Measurements from ENCODE around the gene LECT2. TPM values are rescaled to one million over a fixed set of nuclear protein-coding genes. Genes with fewer than 3 reads are reported as not detected.

LECT2 gene
- total RNA-seq, 1 experiment from 2014 or later: not detected

DNA sequence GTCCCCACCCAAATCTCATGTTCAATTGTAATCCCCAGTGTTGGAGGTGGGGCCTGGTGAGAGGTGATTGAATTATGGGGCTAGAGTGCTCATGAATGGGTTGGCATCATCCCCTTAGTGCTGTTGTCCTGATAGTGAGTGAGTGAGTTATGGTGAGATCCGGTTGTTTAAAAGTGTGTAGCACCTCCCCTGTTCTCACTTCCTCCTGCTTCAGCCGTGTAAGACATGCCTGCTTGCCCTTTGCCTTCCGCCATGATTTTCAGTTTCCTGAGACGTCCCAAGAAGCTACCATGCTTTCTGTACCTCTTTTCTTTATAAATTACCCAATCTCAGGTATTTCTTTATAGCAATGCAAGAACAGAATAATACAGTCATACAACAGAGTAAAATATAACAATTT is 742 bp upstream of the LECT2 start:
- Histone ChIP-seq H3K4me2 (ENCODE audit: low read length) (no peak overlapping the region), H4K20me1 (ENCODE audit: insufficient read depth) (no peaks in the 10 kb centered on the region), H3K4me3 (replicated peaks in 1 of 2; ENCODE audit: low read depth in 1 of 2, low read length in 2 of 2) (no peak overlapping the region), H3K36me3 (ENCODE audit: control insufficient read depth in 1 of 2, insufficient read depth in 2 of 2, low read length in 2 of 2) (no peaks in the 10 kb centered on the region), H3K4me1 (ENCODE audit: control insufficient read depth in 1 of 2, insufficient read depth in 2 of 2, low read length in 2 of 2) (no peaks in the 10 kb centered on the region), H3K9ac (ENCODE audit: low read length) (no peak overlapping the region), H2AFZ (ENCODE audit: low read depth, low read length, poor library complexity, severe bottlenecking) (no peak overlapping the region), H3K27ac (ENCODE audit: low read depth, low read length) (no peak overlapping the region), H3K9me2 (ENCODE audit: insufficient read depth) (no peaks in the 10 kb centered on the region), H3K79me2 (ENCODE audit: insufficient read depth, low read length) (no peaks in the 10 kb centered on the region), H3K9me3 (ENCODE audit: control insufficient read depth in 1 of 2, insufficient read depth in 1 of 2, low read depth in 1 of 2, low read length in 2 of 2) (no peaks in the 10 kb centered on the region), H3K27me3 (ENCODE audit: insufficient read depth, low read length) (peaks cover 12% of the 10 kb centered on the region; the same call in 1 of the 2 replicates)
- intact Hi-C loops (cut with micrococcal nuclease): no loop called here
- TF ChIP-seq SRF (IDR thresholded peaks at IDR 0.05; ENCODE audit: low read depth): no peak
- TF ChIP-seq YY1 (IDR thresholded peaks at IDR 0.05; ENCODE audit: extremely low read depth, insufficient replicate concordance, low read depth, low read length): no peak
- no peak for TF ChIP-seq SIN3A (IDR thresholded peaks at IDR 0.05; ENCODE audit: low read depth)
- no peak for TF ChIP-seq ZFX (IDR thresholded peaks at IDR 0.05)
- TF ChIP-seq, protein P1, sequence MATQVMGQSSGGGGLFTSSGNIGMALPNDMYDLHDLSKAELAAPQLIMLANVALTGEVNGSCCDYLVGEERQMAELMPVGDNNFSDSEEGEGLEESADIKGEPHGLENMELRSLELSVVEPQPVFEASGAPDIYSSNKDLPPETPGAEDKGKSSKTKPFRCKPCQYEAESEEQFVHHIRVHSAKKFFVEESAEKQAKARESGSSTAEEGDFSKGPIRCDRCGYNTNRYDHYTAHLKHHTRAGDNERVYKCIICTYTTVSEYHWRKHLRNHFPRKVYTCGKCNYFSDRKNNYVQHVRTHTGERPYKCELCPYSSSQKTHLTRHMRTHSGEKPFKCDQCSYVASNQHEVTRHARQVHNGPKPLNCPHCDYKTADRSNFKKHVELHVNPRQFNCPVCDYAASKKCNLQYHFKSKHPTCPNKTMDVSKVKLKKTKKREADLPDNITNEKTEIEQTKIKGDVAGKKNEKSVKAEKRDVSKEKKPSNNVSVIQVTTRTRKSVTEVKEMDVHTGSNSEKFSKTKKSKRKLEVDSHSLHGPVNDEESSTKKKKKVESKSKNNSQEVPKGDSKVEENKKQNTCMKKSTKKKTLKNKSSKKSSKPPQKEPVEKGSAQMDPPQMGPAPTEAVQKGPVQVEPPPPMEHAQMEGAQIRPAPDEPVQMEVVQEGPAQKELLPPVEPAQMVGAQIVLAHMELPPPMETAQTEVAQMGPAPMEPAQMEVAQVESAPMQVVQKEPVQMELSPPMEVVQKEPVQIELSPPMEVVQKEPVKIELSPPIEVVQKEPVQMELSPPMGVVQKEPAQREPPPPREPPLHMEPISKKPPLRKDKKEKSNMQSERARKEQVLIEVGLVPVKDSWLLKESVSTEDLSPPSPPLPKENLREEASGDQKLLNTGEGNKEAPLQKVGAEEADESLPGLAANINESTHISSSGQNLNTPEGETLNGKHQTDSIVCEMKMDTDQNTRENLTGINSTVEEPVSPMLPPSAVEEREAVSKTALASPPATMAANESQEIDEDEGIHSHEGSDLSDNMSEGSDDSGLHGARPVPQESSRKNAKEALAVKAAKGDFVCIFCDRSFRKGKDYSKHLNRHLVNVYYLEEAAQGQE (IDR thresholded peaks at IDR 0.05; ENCODE audit: low read depth): no peak
- TF ChIP-seq, protein P2, sequence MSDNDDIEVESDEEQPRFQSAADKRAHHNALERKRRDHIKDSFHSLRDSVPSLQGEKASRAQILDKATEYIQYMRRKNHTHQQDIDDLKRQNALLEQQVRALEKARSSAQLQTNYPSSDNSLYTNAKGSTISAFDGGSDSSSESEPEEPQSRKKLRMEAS (IDR thresholded peaks at IDR 0.05): no peak
- TF ChIP-seq JUND (IDR thresholded peaks at IDR 0.05): no peak
- no peak for TF ChIP-seq ZNF274 (IDR thresholded peaks at IDR 0.05; ENCODE audit: low read depth, low read length)
- TF ChIP-seq, protein P3, sequence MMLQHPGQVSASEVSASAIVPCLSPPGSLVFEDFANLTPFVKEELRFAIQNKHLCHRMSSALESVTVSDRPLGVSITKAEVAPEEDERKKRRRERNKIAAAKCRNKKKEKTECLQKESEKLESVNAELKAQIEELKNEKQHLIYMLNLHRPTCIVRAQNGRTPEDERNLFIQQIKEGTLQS (IDR thresholded peaks at IDR 0.05): no peak
- TF ChIP-seq POLR2A (IDR thresholded peaks at IDR 0.05; ENCODE audit: borderline replicate concordance, extremely low read depth, insufficient read depth, insufficient read length): no peak
- TF ChIP-seq, protein P4, sequence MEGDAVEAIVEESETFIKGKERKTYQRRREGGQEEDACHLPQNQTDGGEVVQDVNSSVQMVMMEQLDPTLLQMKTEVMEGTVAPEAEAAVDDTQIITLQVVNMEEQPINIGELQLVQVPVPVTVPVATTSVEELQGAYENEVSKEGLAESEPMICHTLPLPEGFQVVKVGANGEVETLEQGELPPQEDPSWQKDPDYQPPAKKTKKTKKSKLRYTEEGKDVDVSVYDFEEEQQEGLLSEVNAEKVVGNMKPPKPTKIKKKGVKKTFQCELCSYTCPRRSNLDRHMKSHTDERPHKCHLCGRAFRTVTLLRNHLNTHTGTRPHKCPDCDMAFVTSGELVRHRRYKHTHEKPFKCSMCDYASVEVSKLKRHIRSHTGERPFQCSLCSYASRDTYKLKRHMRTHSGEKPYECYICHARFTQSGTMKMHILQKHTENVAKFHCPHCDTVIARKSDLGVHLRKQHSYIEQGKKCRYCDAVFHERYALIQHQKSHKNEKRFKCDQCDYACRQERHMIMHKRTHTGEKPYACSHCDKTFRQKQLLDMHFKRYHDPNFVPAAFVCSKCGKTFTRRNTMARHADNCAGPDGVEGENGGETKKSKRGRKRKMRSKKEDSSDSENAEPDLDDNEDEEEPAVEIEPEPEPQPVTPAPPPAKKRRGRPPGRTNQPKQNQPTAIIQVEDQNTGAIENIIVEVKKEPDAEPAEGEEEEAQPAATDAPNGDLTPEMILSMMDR (IDR thresholded peaks at IDR 0.05 in 2 of 3, conservative IDR thresholded peaks at IDR 0.05 in 1 of 3; ENCODE audit: borderline replicate concordance in 1 of 3, insufficient read depth in 1 of 3, low read depth in 2 of 3, low read length in 2 of 3): no peak
- no peak for TF ChIP-seq ELF1 (IDR thresholded peaks at IDR 0.05; ENCODE audit: borderline replicate concordance, low read depth)
- TF ChIP-seq CBX3 (IDR thresholded peaks at IDR 0.05; ENCODE audit: low read depth): no peak
- TF ChIP-seq EGR1 (IDR thresholded peaks at IDR 0.05; ENCODE audit: low read depth): no peak
- no peak for TF ChIP-seq EZH2 (IDR thresholded peaks at IDR 0.05)
- no peak for TF ChIP-seq POLR2AphosphoS5 (IDR thresholded peaks at IDR 0.05; ENCODE audit: low read depth, low read length)
- TF ChIP-seq, protein P5, sequence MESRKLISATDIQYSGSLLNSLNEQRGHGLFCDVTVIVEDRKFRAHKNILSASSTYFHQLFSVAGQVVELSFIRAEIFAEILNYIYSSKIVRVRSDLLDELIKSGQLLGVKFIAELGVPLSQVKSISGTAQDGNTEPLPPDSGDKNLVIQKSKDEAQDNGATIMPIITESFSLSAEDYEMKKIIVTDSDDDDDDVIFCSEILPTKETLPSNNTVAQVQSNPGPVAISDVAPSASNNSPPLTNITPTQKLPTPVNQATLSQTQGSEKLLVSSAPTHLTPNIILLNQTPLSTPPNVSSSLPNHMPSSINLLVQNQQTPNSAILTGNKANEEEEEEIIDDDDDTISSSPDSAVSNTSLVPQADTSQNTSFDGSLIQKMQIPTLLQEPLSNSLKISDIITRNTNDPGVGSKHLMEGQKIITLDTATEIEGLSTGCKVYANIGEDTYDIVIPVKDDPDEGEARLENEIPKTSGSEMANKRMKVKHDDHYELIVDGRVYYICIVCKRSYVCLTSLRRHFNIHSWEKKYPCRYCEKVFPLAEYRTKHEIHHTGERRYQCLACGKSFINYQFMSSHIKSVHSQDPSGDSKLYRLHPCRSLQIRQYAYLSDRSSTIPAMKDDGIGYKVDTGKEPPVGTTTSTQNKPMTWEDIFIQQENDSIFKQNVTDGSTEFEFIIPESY (IDR thresholded peaks at IDR 0.05; ENCODE audit: extremely low read depth, insufficient replicate concordance, low read length): no peak
- no TSS peak for BruUV-seq (replicated peaks)
- ChIA-PET RAD21 (ENCODE audit: low non-redundant PET in 1 of 2, low total read pairs in 2 of 2, uncharacterized antibody in 2 of 2, unreplicated experiment in 2 of 2) (no interaction called here), CTCF (no interaction called here), POLR2A (no interaction called here)
- ATAC-seq: no peak
- DNase-seq (ENCODE audit: low read depth, low spot score): no peak

Data from HCT116 (cell line).